Right ventricle myocardium inferior (tissue), 1 donor: Measurements from ENCODE around the gene ARHGAP31. TPM values are rescaled to one million over a fixed set of nuclear protein-coding genes. Genes with fewer than 3 reads are reported as not detected.
"Not testable (repeated sequence)": the region's sequence is repeated elsewhere in the genome, so short reads cannot be mapped to it uniquely, and the experiment has no call there.

ENCODE experiments used
- ATAC-seq: fragments of 200-7000 bp; cut with Tn5 transposase; one replicate; pipeline ENCODE4 v1.9.1; 2020; ENCODE audit warnings: mild to moderate bottlenecking, moderate library complexity
- DNase-seq: peaks from one replicate; pipeline ENCODE4 v3.0.0; 2021; ENCODE audit errors: missing footprints
- intact Hi-C: fragments of 100-400 bp; cut with DNase I; formaldehyde crosslinking; loops from one replicate; pipeline ENCODE4 v1.11.0; 2022
- total RNA-seq: library from RNA; stranded (reverse); fragmentation: NEBNext Ultra II Directional; extraction: Animal tissue kit (Norgen Biotek cat#: 25700); gene quantifications from one replicate; pipeline ENCODE4 v1.2.1, GENCODE V29; 2021
- donor health status: DM: no; HTN: yes; CAD: no; lungs with severe emphysema.

ARHGAP31 gene
- total RNA-seq, 1 donor from 2014 or later, result 42.8 TPM

DNA sequence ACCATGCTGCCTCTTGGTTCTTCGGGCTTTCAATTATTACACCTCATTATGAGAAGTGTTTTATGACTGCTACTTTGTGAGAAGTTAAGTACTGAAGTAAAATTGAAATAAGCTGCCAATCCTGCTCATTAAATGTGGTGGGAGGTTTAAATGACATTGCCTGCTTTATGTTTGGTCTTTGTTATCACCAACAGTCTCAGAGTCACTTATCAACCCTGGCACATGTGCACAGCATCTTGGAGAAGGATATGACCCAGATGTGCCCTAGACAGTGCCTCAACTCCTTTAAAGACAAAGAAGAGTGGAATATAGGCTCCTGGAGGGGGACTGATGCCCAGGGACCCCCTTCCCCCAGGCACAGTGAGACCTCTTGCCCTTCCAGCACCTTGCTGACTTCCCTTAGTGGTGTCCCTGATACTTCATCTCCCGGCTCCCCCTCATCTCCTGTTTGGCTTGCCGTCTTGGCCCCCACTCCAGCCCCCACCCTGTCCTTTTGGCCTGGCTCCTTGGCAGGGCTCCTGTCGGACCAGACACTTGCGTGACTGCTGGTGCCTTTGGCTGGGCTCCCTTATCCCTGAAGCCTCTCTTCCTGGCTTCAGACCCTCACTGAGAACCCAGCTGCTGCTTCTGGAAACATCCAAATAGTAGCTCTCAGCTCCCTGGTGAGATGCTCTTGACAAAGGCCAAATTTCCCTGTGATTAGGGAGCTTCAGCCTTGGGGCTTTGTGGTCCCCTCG, 39.8 kb downstream of the ARHGAP31 start:
- intact Hi-C loops, result no loop called here
- peak; percentile 80 for DNase-seq
- peak; percentile 62 for ATAC-seq

DNA sequence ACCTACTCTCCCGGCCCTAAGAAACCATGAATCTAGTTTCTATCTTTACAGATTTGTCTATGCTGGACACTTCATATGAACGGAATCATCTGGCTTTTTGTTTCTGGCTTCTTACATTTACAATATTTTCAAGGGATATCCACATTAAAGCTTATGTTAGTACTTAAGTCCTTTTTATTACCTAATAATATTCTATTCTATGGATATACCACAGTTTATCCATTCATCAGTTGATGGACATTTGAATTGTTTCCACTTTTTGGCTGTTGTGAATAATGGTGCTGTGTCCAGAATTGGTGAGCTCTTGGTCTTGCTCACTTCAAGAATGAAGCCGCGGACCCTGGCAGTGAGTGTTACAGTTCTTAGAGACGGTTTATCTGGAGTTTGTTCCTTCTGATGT, 42.6 kb downstream of the ARHGAP31 start:
- ATAC-seq (no peak), DNase-seq (no peak)
- intact Hi-C loops, result no loop called here

DNA sequence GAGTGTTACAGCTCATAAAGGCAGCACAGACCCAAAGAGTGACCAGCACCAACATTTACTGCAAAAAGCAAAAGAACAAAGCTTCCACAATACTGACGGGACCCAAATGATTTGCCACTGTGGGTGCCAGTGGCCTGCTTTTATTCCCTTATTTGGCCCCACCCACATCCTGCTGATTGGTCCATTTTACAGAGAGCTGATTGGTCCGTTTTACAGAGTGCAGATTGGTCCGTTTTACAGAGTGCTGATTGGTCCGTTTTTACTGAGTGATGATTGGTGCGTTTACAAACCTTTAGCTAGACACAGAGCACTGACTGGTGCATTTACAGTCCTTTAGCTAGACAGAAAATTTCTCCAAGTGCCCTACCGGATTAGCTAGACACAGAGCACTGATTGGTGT, 43.2 kb downstream of the ARHGAP31 start:
- DNase-seq, intact Hi-C loops, ATAC-seq: not testable (repeated sequence)

DNA sequence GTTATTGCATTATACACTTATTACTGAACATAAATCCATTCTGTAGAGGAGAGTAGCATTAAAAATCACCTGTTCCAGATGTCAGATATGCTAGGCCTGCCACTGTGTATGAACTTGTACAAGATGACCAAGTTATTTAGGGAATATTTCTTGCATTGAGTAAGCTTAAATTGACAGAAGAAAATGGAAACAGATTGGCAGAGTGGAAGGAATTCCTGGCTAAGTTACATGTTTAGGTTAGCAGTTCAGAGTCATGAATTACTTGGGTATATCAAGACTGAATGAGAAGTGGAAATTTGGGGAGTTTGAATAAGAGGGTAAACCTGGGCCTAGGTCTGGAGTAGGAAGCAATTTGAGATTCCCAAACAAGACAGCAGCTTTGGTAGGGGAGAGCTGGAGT, 44.6 kb downstream of the ARHGAP31 start:
- ATAC-seq (no peak), DNase-seq (no peak)
- intact Hi-C loops, result no loop called here

DNA sequence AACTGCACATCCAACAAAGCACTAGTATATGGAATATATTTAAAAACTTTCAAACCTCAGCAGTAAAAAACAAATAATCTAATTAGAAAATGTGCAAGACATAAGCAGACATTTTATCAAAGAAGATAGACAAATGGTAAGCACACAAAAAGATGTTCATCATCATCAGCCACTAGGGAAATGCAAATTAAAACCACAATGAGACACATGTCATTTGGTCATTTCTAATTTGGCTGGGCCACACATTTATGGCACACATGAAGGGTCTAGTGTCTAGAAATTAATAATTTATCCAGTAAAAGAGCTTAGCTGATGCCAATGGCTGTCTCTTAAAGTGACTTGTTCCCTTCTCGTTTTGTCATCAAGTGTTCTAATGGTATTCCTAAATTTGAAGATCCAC, 45.8 kb downstream of the ARHGAP31 start:
- no peak for DNase-seq
- no peak for ATAC-seq
- intact Hi-C loops, result no loop called here

DNA sequence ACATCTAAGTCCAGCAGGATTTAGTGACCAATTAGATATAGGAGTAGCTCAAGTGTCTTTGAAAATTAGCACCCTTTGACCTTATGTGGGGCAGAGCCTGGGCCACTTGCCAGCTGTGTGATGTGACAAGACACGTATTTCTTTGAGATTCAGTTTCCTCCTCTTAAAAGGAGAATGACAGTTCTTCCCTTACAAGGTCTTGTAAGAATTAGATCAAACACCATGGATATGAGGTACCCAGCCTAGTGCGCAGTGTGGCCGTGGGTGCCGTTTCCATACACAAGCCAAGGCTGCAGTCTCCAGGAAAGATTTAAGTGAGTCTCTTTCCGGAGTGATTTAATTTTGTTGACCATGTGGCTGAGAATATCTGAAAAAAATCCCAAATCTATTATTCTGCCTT, 46.3 kb downstream of the ARHGAP31 start:
- ATAC-seq (no peak), DNase-seq (no peak)
- intact Hi-C loops, result no loop called here

DNA sequence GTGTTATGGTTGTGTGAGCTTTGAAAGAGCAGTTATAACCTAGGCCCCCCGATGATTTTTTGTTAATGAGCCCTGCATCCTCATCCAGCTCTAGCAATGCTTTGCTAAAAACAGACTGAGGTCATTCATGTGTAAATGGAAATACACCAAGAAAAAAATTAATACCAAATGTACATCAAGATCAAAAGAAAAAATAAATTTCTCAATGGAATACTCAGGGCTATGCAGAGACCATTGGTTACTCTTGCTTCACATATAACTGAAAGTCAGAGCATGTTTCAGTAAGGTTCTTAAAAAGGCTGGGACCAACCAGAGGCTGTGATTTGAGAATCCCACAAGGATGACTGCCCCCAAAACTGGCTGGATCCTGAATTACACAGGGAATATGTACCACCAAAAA, 48.0 kb downstream of the ARHGAP31 start:
- ATAC-seq (no peak), DNase-seq (no peak)
- intact Hi-C loops, result no loop called here

DNA sequence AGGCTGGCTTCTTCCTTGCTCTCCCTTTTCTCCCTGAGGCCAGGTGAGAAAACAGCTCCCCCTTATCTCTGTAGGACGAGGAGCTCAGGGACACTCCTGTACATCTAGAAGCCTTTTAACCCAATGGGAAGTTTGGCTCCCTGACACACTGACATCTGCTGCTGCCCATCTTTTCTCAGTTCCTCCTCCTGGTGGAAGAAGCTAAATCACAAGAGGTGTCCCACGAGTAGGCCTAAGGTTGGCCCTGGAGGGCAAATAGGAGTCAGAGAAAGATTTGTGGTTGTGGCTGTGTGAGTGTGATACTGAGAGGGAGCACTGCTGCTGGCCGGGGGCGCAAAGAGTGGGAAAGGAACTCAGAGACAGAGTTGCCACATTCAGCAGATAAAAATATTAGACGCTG, 49.5 kb downstream of the ARHGAP31 start:
- intact Hi-C loops, result no loop called here
- no peak for DNase-seq
- no peak for ATAC-seq

DNA sequence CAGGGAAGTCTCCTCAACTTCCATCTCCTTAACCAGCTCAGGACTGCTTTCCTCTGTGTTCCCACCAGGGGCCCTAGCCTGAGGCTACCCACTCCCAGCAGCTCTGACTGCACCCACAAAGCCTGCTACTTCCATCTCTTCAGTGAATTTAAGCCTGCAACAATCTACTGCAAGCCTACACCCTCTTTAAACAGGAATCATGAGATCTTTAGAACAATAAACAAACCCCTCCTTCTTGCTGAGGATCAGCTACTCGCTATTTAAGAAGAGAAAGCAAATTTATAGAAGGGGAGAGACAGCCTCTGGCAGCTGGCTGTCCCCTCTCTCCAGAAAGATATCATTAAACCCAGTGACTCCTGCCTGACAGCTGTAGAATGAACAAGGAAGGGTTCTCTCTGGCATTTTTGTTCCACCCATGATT, 51.9 kb downstream of the ARHGAP31 start:
- intact Hi-C loops, result no loop called here
- DNase-seq, result no peak
- no peak for ATAC-seq

DNA sequence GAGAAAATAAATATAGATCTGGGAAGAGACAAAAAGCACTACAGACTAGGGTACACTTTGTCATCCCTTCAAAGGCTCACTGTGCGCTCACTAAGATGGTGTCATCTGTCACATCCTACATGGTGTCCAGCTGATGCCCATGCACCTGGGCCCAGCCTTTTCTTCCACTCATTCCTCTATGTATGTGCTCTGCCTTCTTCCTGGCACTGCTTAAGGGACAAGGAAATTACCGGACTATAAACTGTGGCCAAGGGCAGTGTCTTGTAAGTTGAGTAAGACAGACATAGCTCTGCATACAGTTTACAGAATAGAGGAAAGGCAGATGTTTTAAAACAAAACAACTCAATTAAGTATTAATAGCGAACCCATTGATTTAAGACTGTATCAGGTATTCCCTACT, 52.9 kb downstream of the ARHGAP31 start:
- DNase-seq (no peak), ATAC-seq (no peak)
- intact Hi-C loops, result no loop called here

DNA sequence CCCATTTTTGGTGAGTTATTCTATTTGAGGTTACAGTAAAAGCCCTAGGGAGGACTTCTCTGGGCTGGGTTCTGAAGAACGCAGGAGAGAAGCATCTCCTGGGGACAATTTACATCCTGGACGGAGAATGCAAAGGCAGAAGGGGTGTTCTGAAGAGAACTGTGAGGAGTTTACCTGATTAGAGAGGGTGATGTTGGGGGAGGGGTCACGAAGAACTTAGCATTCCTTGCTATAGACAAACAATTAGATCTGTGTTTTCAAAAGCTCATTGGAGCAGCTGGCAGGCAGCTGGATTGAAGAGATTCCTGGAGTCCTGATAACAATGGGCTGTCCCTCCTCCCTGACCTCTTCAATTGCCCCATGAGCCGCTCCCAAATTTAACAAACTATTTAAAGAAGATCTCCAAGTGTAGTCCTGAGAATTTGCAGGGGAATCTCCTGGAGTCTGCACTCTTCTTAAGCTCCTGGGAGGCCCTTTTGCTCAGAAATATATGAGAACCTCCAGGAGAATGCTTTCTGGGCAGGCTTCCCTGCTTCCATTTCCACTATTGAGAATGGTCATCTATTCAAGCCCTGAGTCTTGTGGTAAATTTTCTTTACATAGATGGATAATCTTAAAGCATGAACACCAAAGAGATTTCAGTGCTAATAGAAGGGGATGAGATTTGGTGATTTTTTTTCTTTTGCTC, 55.3 kb downstream of the ARHGAP31 start:
- intact Hi-C loops, result loop anchor here (2.0 kb wide), 1 partner anchor 55 kb away; the partner anchor contains the start of gene ARHGAP31
- ATAC-seq, result no peak
- no peak for DNase-seq

DNA sequence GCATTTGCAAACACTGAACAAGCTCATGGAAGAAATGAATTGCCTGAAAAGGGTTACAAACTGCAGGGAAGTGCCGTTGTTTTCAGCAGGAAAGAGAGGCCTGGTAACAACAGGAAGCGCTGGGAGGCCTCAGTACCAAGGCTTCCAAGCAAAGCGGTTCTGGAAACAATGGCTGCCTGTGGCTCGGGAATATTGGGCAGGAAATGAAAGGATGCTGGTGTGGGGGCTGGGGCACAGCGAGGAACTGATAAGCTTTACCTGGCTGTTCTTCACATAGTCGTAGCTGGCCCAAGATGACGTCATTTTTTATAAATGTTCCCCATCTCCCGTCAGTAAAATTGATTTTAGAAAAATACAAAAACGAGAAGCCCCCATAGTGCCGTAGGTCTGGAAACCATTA, 55.9 kb downstream of the ARHGAP31 start:
- peak; percentile 18 for ATAC-seq
- intact Hi-C loops, result loop anchor here (2.0 kb wide), 1 partner anchor 55 kb away; the partner anchor contains the start of gene ARHGAP31
- DNase-seq, result no peak

DNA sequence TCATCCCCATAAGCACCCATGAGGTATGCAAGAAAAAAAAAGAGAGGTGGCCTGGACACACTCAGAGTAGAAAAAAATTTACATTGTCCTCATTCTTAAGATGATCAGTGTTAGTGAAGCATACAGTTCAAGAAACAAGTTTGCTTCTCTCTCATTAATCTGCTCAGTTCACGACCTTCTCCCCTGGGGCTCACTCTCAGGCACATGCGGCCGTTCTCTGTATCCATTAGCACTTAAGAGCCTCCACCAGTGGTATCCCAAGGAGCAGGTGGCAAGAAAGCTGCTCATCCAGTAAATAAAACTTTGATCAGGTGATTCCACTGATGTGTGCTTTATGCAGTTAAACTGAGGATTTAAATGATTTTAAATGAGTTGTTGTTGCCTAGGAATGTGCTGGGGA, 57.4 kb downstream of the ARHGAP31 start:
- intact Hi-C loops, result loop anchor here (2.0 kb wide), 1 partner anchor 57 kb away; the partner anchor contains the start of gene ARHGAP31
- no peak for DNase-seq
- ATAC-seq, result no peak

DNA sequence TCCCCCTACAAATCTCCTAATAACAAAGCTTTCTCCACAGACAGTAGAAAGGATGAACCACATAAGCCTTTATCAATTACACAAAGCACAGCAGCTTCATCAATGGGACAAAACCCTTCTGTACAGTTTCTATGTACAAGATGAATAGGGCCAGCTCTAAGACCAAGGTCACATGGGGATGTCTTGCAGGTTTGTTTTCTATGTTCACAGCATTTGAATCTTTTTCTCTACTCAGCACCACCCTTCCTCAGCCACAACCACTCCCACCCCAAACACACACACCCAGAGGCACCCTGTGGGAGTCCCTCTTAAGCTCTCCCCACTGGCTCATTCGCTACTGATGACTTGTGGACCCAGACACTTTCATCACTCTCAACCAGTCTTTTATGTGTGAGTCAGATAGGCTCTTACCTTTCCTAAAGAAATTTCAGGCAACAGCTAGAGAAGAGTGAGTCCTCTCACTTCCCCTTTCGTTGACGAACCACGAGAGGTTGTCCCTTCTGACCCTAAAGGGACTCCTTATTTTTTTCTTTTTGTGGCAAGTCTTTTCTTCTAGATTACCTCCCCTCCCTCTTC, 57.9 kb downstream of the ARHGAP31 start:
- no peak for ATAC-seq
- DNase-seq, result no peak

DNA sequence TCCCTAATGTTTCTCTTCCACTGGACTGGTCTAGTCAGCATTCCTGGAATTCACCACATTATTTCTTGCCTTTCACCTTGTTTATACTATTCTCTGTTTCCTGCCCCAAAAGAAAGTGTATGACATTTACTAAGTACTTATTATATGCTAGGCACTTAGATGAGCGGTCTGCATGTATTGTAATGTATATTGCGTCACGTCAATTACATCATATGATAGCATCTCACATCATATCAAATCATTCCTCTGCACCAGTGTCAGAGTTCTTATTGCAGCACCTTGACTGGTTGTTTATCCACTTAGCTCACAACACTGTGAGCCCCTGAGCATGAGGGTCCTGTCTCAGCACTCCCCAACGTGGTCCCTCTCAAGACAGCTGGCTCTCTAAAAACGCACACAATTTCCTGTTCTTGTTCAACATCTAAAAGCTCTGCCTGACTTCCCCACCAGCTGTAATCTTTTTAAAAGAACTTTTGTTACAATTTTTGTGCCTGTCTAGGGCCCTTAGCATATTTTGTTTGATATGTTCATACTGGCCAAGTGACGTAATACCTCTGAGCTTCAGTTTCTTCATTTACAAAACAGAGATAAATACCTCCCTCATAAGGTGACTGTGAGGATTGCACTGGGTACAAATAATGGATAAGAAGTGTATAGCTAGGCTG, 58.8 kb downstream of the ARHGAP31 start:
- DNase-seq, result no peak
- ATAC-seq, result peak; percentile 75
- intact Hi-C loops, result no loop called here

More for the DNA sequence above, 57.9 kb downstream of the ARHGAP31 start:
- intact Hi-C loops, result no loop called here

DNA sequence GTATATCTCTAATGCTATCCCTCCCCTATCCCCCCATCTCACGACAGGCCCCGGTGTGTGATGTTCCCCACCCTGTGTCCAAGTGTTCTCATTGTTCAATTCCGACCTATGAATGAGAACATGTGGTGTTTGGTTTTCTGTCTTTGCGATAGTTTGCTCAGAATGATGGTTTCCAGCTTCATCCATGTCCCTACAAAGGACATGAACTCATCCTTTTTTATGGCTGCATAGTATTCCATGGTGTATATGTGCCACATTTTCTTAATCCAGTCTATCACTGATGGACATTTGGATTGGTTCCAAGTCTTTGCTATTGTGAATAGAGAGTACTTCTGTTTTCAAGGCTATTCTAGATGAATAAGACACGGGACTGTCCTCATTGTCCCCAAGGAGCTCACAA, 61.4 kb downstream of the ARHGAP31 start:
- not testable (repeated sequence) for ATAC-seq, DNase-seq
- intact Hi-C loops, result loop anchor here (5.0 kb wide), 1 partner anchor 78 kb away; no protein-coding TSS in a partner anchor

DNA sequence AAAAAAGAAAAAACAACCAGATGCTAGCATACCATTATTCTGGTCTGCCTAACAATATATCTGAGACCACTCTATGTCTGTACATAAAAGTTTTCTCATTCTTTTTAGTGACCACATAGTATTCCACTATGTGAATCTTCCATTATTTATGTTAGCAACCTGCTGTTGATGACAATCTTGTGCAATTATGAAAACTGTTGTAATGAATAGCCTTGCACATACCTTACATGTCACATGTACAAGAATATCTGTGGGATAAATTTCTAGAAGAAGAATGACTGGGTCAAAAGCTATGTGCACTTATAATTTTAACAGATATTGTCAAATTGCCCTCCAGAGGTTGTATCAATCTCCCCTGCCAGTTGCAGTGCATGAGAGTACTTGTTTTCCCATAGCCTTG, 62.5 kb downstream of the ARHGAP31 start:
- ATAC-seq (no peak), DNase-seq (no peak)
- intact Hi-C loops, result loop anchor here (5.0 kb wide), 1 partner anchor 79 kb away; no protein-coding TSS in a partner anchor

DNA sequence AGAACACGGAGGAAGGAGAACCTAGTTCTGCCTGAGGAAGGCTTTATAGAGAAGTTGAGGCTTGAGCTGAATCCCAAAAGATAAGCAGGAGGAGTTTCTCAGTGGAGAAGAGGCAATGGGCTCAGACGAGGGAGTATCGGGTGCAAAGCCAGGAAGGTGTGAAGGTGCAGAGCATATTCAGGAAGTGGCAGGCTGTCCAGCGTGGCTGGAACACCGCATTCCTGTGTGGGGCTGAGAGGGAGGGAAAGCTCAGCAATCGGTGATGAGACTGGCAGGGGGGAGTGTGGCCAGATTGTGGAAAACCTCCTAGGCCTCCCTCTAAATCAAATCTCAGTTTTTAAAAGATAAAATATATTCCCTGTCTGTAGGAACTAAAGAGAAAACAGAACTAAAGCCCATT, 63.0 kb downstream of the ARHGAP31 start:
- peak; percentile 51 for ATAC-seq
- intact Hi-C loops, result loop anchor here (5.0 kb wide), 1 partner anchor 80 kb away; no protein-coding TSS in a partner anchor
- DNase-seq, result no peak
